LNCAP (cell line): ENCODE data around the gene GLCE.

Experiments used
- CTCF ChIP-seq: fragments of 450-650 bp; IDR thresholded peaks from 2 replicates; pipeline ENCODE4 v1.5.1; 2017; ENCODE audit warnings: mild to moderate bottlenecking

The GLCE gene

GRCh38 chr15:69317392-69317841, 157.0 kb downstream of the GLCE start:
- no peak for TF ChIP-seq CTCF

GRCh38 chr15:69318033-69318432, 157.6 kb downstream of the GLCE start:
- no peak for TF ChIP-seq CTCF

GRCh38 chr15:69319384-69320375, 159.2 kb downstream of the GLCE start:
- no peak for TF ChIP-seq CTCF

GRCh38 chr15:69320977-69321554, 160.6 kb downstream of the GLCE start:
- no peak for TF ChIP-seq CTCF
